ENCODE measurements around the gene SQSTM1. TPM values are rescaled to one million over a fixed set of nuclear protein-coding genes. Genes with fewer than 3 reads are reported as not detected.

The SQSTM1 gene
- total and polyA plus RNA-seq, 7 donors = 168 to 443 (median 301) TPM

- 89% methylated on average over 11 of the region's 11 CpGs for WGBS, 2 donors
- no peak for DNase-seq
- intact Hi-C loops (cut with DNase I) = no loop called here
- Histone ChIP-seq H3K9me3 (no peaks in the 10 kb centered on the region), H3K27ac (no peak overlapping the region), H3K27me3 (no peaks in the 10 kb centered on the region), H3K4me1 (peaks cover 0 to 1% (median 0%) of the 10 kb centered on the region in 4 donors), H3K36me3 (peaks cover 21 to 92% (median 60%) of the 10 kb centered on the region in 4 donors), H3K4me3 (no peak overlapping the region)
- TF ChIP-seq POLR2AphosphoS5 (IDR thresholded peaks at IDR 0.05) (no peak), EP300 (IDR thresholded peaks at IDR 0.05) (no peak), CTCF (IDR thresholded peaks at IDR 0.05) (no peak), POLR2A (IDR thresholded peaks at IDR 0.05) (no peak)
Observed at GRCh38 chr5:179776411-179776938, 44.2 kb upstream of the SQSTM1 start.

GRCh38 chr5:179777456-179777855 lies 43.2 kb upstream of the SQSTM1 start:
- peaks cover 15 to 82% (median 51%) of the 10 kb centered on the region in 4 donors for H3K36me3 ChIP-seq
- no peaks in the 10 kb centered on the region for H3K9me3 ChIP-seq
- no peaks in the 10 kb centered on the region for H3K27me3 ChIP-seq
- 94 to 96% methylated on average over 10 of the region's 10 CpGs for WGBS, 2 donors
- peaks cover 0 to 10% (median 8%) of the 10 kb centered on the region in 4 donors for H3K4me1 ChIP-seq
- no peak for TF ChIP-seq POLR2AphosphoS5 (IDR thresholded peaks at IDR 0.05)
- TF ChIP-seq POLR2A (IDR thresholded peaks at IDR 0.05) = no peak
- TF ChIP-seq EP300 (IDR thresholded peaks at IDR 0.05) = no peak
- no peak for TF ChIP-seq CTCF (IDR thresholded peaks at IDR 0.05)
- no peak overlapping the region for H3K4me3 ChIP-seq
- intact Hi-C loops (cut with DNase I) = no loop called here
- H3K27ac ChIP-seq = no peak overlapping the region
- DNase-seq = no peak

DNA sequence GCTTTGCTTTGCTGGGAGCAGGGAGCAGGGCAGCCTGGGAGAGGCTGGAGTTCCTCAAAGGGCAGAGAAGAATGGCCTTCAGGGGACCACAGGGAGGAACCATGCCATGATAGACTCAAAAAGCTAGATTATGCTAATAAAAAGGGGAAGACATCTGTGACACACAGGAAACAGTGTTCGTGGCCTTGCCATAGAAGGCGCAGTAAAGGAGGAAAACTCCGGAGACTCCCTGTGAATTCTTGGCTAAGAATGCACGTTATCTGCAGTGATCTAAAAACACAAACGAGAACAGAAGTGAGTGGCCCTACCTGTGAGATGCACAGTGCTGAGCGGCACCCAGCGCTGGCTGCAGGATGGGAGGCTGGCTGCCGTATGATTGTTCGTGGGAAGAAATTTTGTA lies 42.8 kb upstream of the SQSTM1 start:
- TF ChIP-seq POLR2AphosphoS5 (IDR thresholded peaks at IDR 0.05) = no peak
- no peak for TF ChIP-seq EP300 (IDR thresholded peaks at IDR 0.05)
- TF ChIP-seq POLR2A (IDR thresholded peaks at IDR 0.05) = no peak
- no peak for TF ChIP-seq CTCF (IDR thresholded peaks at IDR 0.05)
- intact Hi-C loops (cut with DNase I) = no loop called here
- no peak for DNase-seq
- no peaks in the 10 kb centered on the region for H3K9me3 ChIP-seq
- H3K4me3 ChIP-seq = no peak overlapping the region
- peaks cover 0 to 11% (median 10%) of the 10 kb centered on the region in 4 donors for H3K4me1 ChIP-seq
- no peaks in the 10 kb centered on the region for H3K27me3 ChIP-seq
- H3K27ac ChIP-seq = no peak overlapping the region
- H3K36me3 ChIP-seq = peaks cover 15 to 78% (median 46%) of the 10 kb centered on the region in 4 donors
- 81 to 87% methylated on average over 9 of the region's 9 CpGs for WGBS, 2 donors

GRCh38 chr5:179778591-179778990 lies 42.1 kb upstream of the SQSTM1 start:
- WGBS, 2 donors = 96% methylated on average over 5 of the region's 5 CpGs
- Histone ChIP-seq H3K27ac (no peak overlapping the region), H3K9me3 (no peaks in the 10 kb centered on the region), H3K27me3 (no peaks in the 10 kb centered on the region), H3K4me1 (peaks cover 0 to 11% (median 10%) of the 10 kb centered on the region in 4 donors), H3K36me3 (peaks cover 10 to 71% (median 40%) of the 10 kb centered on the region in 4 donors), H3K4me3 (no peak overlapping the region)
- intact Hi-C loops (cut with DNase I) = no loop called here
- no peak for DNase-seq
- TF ChIP-seq EP300 (IDR thresholded peaks at IDR 0.05) = no peak
- no peak for TF ChIP-seq POLR2A (IDR thresholded peaks at IDR 0.05)
- TF ChIP-seq CTCF (IDR thresholded peaks at IDR 0.05) = no peak
- no peak for TF ChIP-seq POLR2AphosphoS5 (IDR thresholded peaks at IDR 0.05)

- WGBS, 2 donors = 92 to 94% methylated on average over 4 of the region's 4 CpGs
- intact Hi-C loops (cut with DNase I) = no loop called here
- Histone ChIP-seq H3K27ac (no peak overlapping the region), H3K9me3 (no peaks in the 10 kb centered on the region), H3K36me3 (peaks cover 9 to 59% (median 28%) of the 10 kb centered on the region in 4 donors), H3K4me1 (peaks cover 0 to 11% (median 10%) of the 10 kb centered on the region in 4 donors), H3K27me3 (no peaks in the 10 kb centered on the region), H3K4me3 (no peak overlapping the region)
- TF ChIP-seq POLR2A (IDR thresholded peaks at IDR 0.05) (no peak), POLR2AphosphoS5 (IDR thresholded peaks at IDR 0.05) (no peak), CTCF (IDR thresholded peaks at IDR 0.05) (no peak), EP300 (IDR thresholded peaks at IDR 0.05) (no peak)
- no peak for DNase-seq
Observed at GRCh38 chr5:179779826-179780225, 40.9 kb upstream of the SQSTM1 start.
